Bladder microvascular endothelial cell (primary cell): ENCODE measurements around the gene ATXN7L3B. TPM values are rescaled to one million over a fixed set of nuclear protein-coding genes. Genes with fewer than 3 reads are reported as not detected.

Source experiments
- total RNA-seq: library from RNA; depleted of rRNA; stranded (reverse); fragments of >200 nt; gene quantifications from 2 replicates; pipeline ENCODE4 v1.2.3, GENCODE V29; 2014

ATXN7L3B gene
- total RNA-seq, result 13.8 and 24.9 TPM in 2 replicates

GRCh38 chr12:74537707-74538385 lies at the start of gene ATXN7L3B:
ATXN7L3B (plus strand) TSS chr12:74537835; CDS start chr12:74538113, 278 bp downstream.

